Kidney epithelial cell (primary cell): ENCODE data around the gene MT1E. TPM values are rescaled to one million over a fixed set of nuclear protein-coding genes. Genes with fewer than 3 reads are reported as not detected.

ENCODE experiments used
- DNase-seq: peaks from one replicate; pipeline ENCODE4 v3.0.0-alpha.2; 2010; ENCODE audit warnings: low read depth
- H3K27me3 ChIP-seq: 2 replicates; pipeline ENCODE4 v1.6.0; 2011; ENCODE audit warnings: low read length; ENCODE audit not compliant: control insufficient read depth, insufficient read depth
- H3K36me3 ChIP-seq: 2 replicates; pipeline ENCODE4 v1.5.1; 2011; ENCODE audit warnings: low read length; ENCODE audit not compliant: control insufficient read depth, insufficient read depth
- H3K4me3 ChIP-seq: 2 replicates; pipeline ENCODE4 v1.5.1; 2011; ENCODE audit warnings: low read depth, mild to moderate bottlenecking, control low read depth, low read length
- total RNA-seq: library from RNA; depleted of rRNA; stranded (reverse); fragments of >200 nt; gene quantifications from 2 replicates; pipeline ENCODE4 v1.2.3, GENCODE V29; 2015
- TF ChIP-seq, protein P1 (sequence below): IDR thresholded peaks from 2 replicates; pipeline ENCODE4 v1.5.1; 2011; ENCODE audit warnings: mild to moderate bottlenecking, moderate library complexity, low read length, control low read depth, inconsistent platforms; ENCODE audit not compliant: insufficient read depth, poor library complexity, severe bottlenecking

The MT1E gene
- total RNA-seq, 1 donor from 2014 or later: 110 TPM

DNA sequence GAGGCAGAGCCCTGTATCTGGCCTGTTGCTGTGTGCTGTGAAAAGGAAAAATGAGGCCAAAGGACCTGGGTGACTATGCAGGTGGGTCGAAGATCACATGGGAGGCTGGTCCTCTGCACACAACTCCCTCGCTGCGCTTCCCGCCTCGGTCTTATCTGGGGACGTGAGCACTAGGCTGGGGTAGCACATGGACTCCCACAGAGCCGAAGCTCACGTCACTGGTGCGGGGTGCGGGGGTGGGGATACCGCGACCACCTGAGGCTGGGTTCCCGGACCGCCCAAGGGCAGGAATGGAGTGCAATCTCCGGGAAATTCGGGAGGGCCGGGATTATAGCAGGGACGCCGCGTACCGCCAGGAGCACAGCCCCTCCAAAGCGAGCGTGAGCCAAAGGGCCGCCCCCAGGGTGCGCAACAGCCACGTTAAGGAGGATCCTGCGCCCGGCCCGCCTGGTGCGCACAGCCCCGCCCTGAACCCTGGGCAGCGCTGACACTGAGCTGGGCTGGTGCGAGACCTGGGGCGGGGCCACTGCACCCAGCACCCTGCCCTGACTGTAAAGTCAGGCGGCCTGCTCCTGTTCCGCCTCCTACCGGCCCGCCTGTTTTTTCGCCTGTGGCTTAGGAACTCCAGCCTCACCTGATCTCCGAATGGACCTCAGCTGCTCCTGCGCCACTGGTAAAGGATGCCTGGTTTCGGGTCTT lies 17.6 kb downstream of the MT1E start:
- Histone ChIP-seq H3K27me3 (peaks cover 23% of the 10 kb centered on the region), H3K4me3 (peak overlapping the region; percentile 27), H3K36me3 (no peaks in the 10 kb centered on the region)
- no peak for DNase-seq
- TF ChIP-seq, protein P1, sequence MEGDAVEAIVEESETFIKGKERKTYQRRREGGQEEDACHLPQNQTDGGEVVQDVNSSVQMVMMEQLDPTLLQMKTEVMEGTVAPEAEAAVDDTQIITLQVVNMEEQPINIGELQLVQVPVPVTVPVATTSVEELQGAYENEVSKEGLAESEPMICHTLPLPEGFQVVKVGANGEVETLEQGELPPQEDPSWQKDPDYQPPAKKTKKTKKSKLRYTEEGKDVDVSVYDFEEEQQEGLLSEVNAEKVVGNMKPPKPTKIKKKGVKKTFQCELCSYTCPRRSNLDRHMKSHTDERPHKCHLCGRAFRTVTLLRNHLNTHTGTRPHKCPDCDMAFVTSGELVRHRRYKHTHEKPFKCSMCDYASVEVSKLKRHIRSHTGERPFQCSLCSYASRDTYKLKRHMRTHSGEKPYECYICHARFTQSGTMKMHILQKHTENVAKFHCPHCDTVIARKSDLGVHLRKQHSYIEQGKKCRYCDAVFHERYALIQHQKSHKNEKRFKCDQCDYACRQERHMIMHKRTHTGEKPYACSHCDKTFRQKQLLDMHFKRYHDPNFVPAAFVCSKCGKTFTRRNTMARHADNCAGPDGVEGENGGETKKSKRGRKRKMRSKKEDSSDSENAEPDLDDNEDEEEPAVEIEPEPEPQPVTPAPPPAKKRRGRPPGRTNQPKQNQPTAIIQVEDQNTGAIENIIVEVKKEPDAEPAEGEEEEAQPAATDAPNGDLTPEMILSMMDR: peak; percentile 66

DNA sequence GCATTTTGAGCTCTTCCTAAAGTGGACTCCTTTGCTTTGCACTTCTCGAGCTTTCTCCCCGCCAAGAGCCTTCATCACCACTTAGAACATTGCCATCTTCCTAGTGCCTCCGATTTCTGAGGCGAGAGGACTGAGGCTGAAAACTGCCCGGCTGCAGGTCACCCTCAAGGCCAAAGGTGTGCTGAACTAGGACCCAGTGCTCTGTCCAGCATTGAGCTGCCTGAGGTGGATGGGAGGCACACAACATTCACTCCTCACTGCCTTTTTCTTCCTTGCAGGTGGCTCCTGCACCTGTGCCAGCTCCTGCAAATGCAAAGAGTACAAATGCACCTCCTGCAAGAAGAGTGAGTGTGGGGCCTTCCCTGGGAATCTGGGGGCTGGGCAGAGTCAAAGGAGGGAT lies 18.3 kb downstream of the MT1E start:
- Histone ChIP-seq H3K4me3 (no peak overlapping the region), H3K27me3 (peaks cover 25% of the 10 kb centered on the region), H3K36me3 (no peaks in the 10 kb centered on the region)
- DNase-seq: no peak
- TF ChIP-seq, protein P1: no peak

DNA sequence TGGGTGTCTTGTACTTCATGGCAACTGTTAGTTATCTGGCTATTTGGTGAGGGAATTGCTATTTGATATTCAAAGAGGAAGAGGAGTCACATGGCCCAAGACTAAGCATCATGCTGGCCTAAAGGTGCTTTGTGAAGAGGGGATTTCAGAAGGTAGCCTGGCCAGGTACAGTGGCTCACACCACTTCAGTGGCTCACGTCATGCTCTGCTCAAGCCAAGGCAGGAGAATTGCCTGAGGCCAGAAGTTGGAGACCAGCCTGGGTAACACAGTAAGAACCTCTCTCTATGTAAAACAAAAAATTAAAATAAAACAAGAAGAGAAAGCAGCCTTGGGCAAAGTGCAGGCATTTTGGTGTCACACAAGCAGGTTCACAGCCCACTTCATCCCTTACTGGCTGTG lies 19.7 kb downstream of the MT1E start:
- Histone ChIP-seq H3K27me3 (peaks cover 29% of the 10 kb centered on the region), H3K36me3 (no peaks in the 10 kb centered on the region), H3K4me3 (no peak overlapping the region)
- no peak for DNase-seq
- TF ChIP-seq, protein P1: no peak

DNA sequence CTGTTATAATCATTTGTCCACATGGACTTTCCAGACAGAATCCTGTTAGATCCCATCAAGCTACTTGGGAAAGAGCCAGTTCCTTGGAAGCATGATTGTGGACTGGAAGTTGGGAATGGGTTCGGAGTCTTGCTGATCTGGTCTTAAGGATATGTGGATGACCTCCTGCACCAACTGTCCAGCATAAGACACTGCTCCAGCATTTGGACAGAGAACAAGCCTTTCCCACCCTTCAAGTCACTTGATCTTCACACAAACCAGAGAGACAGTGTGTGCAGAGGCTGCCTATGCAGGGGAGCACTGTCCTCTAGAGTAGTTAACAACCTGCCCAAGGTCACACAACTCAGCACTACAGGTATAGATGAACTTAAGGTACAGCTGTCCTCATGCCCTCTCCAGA lies 20.3 kb downstream of the MT1E start:
- no peak overlapping the region for H3K4me3 ChIP-seq
- TF ChIP-seq, protein P1: no peak
- no peak for DNase-seq
- H3K27me3 ChIP-seq: peaks cover 29% of the 10 kb centered on the region
- H3K36me3 ChIP-seq: no peaks in the 10 kb centered on the region

DNA sequence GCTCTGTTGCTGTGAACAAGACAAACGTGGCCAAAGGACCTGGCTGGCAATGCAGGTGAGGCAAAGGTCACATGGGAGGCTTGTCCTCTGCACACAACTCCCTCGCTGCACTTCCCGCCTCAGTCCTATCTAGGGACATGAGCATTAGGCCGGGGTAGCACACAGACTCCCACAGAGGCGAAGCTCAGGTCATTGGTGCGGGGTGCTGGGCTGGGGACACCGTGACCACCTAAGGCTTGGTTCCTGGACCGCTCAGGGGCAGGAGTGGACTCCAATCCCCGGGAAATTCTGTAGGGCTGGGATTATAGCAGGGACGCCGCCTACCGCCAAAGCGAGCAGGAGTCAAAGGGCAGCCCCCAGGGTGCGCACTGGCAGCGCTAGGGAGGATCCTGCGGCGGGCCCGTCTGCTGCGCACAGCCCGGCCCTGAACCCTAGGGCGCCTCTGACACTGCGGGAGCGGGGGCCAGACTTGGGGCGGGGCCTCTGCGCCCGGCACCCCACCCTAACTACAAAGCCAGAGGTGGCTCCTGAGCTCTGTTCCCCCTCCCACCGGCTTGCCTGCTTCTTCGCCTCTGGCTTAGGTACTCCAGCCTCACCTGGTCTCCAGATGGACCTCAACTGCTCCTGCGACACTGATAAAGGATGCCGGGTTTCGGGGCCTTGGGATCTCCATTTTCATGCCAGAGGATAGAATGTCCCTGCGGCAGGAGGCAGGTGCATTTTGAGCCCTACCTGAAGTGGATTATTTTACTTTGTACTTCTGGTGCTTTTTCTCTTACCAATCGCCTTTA lies 22.3 kb downstream of the MT1E start:
- TF ChIP-seq, protein P1: no peak
- DNase-seq: no peak
- Histone ChIP-seq H3K27me3 (peaks cover 43% of the 10 kb centered on the region), H3K36me3 (no peaks in the 10 kb centered on the region), H3K4me3 (no peak overlapping the region)
